IMR-90 (cell line): ENCODE measurements around the gene AQP12A. TPM values are rescaled to one million over a fixed set of nuclear protein-coding genes. Genes with fewer than 3 reads are reported as not detected.

Experiments
- ATAC-seq: fragments of 200-7000 bp; cut with Tn5 transposase; 2 replicates; pipeline ENCODE4 v1.9.1; 2020; ENCODE audit warnings: low read depth, mild to moderate bottlenecking, moderate library complexity
- BruUV-seq: library from RNA; stranded (reverse); fragments of 400-500 nt; replicated peaks from 2 replicates; lab custom pipeline; 2021; lab: Mats Ljungman, UMichigan
- CTCF ChIA-PET: fragments of 300-600 bp; formaldehyde crosslinking; extraction: SDS; loops from one replicate; lab custom pipeline; 2021; ENCODE audit warnings: antibody characterized with exemption; lab: Yijun Ruan, JAX
- POLR2A ChIA-PET: fragments of 300-600 bp; sonication (Branson Sonifier 250); formaldehyde crosslinking; loops from one replicate; lab custom pipeline; 2022; ENCODE audit warnings: antibody characterized with exemption; ENCODE audit not compliant: unreplicated experiment; lab: Charles Lee
- DNase-seq: peaks from one replicate; pipeline ENCODE4 v3.0.0; 2013
- H2AFZ ChIP-seq: replicated peaks from 2 replicates; pipeline ENCODE3; 2013; ENCODE audit warnings: low read length, mild to moderate bottlenecking; ENCODE audit not compliant: poor library complexity
- H2AK5ac ChIP-seq: 2 replicates; pipeline ENCODE4 v1.6.1; 2013; ENCODE audit warnings: low read depth, low read length, inconsistent platforms
- H2AK9ac ChIP-seq: replicated peaks from 2 replicates; pipeline ENCODE3; 2013; ENCODE audit warnings: mild to moderate bottlenecking, low read depth, low read length, moderate library complexity; ENCODE audit not compliant: poor library complexity
- H2BK120ac ChIP-seq: 2 replicates; pipeline ENCODE4 v1.6.1; 2013; ENCODE audit warnings: low read depth, low read length, inconsistent platforms
- H2BK15ac ChIP-seq: 3 replicates; pipeline ENCODE4 v1.6.1; 2013; ENCODE audit warnings: low read depth, low read length, inconsistent platforms
- H2BK20ac ChIP-seq: 2 replicates; pipeline ENCODE4 v1.6.1; 2013; ENCODE audit warnings: low read depth, mild to moderate bottlenecking, inconsistent platforms, low read length, moderate library complexity
- H2BK5ac ChIP-seq: 2 replicates; pipeline ENCODE4 v1.6.1; 2013; ENCODE audit warnings: mild to moderate bottlenecking, low read depth, low read length, inconsistent platforms; ENCODE audit not compliant: poor library complexity, severe bottlenecking
- H3K14ac ChIP-seq: replicated peaks from 2 replicates; pipeline ENCODE4 v1.6.1; 2013; ENCODE audit warnings: low read depth, low read length, inconsistent platforms
- H3K18ac ChIP-seq: 2 replicates; pipeline ENCODE4 v1.6.1; 2013; ENCODE audit warnings: low read depth, low read length, control low read depth
- H3K23ac ChIP-seq: 2 replicates; pipeline ENCODE4 v1.6.1; 2013; ENCODE audit warnings: low read depth, low read length, inconsistent platforms
- H3K27ac ChIP-seq: 2 replicates; pipeline ENCODE4 v1.5.1; 2013; ENCODE audit warnings: mild to moderate bottlenecking, control low read depth, low read length; ENCODE audit not compliant: insufficient read depth
- H3K27me3 ChIP-seq: 2 replicates; pipeline ENCODE4 v1.6.1; 2013; ENCODE audit warnings: low read length; ENCODE audit not compliant: control insufficient read depth, insufficient read depth
- H3K36me3 ChIP-seq: 2 replicates; pipeline ENCODE4 v1.6.1; 2013; ENCODE audit warnings: low read length, mixed read lengths; ENCODE audit not compliant: control insufficient read depth, insufficient read depth
- H3K4ac ChIP-seq: 2 replicates; pipeline ENCODE4 v1.6.1; 2013; ENCODE audit warnings: low read depth, low read length, inconsistent platforms
- H3K4me1 ChIP-seq: 2 replicates; pipeline ENCODE4 v1.6.1; 2013; ENCODE audit warnings: low read length, mixed read lengths; ENCODE audit not compliant: control insufficient read depth, insufficient read depth
- H3K4me2 ChIP-seq: 2 replicates; pipeline ENCODE4 v1.6.1; 2013; ENCODE audit warnings: low read depth, mild to moderate bottlenecking, control low read depth, low read length, moderate library complexity
- H3K4me3 ChIP-seq: 2 replicates; pipeline ENCODE4 v1.5.1; 2013; ENCODE audit warnings: low read depth, mild to moderate bottlenecking, control low read depth, low read length, moderate library complexity; ENCODE audit not compliant: insufficient read depth
- H3K56ac ChIP-seq: 2 replicates; pipeline ENCODE4 v1.6.1; 2013; ENCODE audit warnings: low read length, inconsistent platforms; ENCODE audit not compliant: insufficient read depth; ENCODE audit errors: extremely low read depth
- H3K79me1 ChIP-seq, 2 experiments: 2 replicates each; pipeline ENCODE4 v1.6.1; 2013; ENCODE audit warnings: low read length in 2 of 2, inconsistent platforms in 1 of 2, low read depth in 1 of 2
- H3K9ac ChIP-seq: 2 replicates; pipeline ENCODE4 v1.6.1; 2013; ENCODE audit warnings: low read depth, low read length, control low read depth
- H3K9me1 ChIP-seq: 2 replicates; pipeline ENCODE4 v1.6.1; 2013; ENCODE audit warnings: low read length, inconsistent platforms; ENCODE audit not compliant: insufficient read depth
- H3K9me3 ChIP-seq: 2 replicates; pipeline ENCODE4 v1.6.1; 2013; ENCODE audit warnings: low read length; ENCODE audit not compliant: control insufficient read depth, insufficient read depth
- H4K20me1 ChIP-seq: 2 replicates; pipeline ENCODE4 v1.6.1; 2013; ENCODE audit warnings: low read length, inconsistent platforms; ENCODE audit not compliant: insufficient read depth
- H4K5ac ChIP-seq: 2 replicates; pipeline ENCODE4 v1.6.1; 2013; ENCODE audit warnings: mild to moderate bottlenecking, low read depth, low read length, control low read depth
- H4K8ac ChIP-seq, 2 experiments: 2 replicates each; pipeline ENCODE4 v1.6.1; 2013; ENCODE audit warnings: low read depth in 2 of 2, low read length in 2 of 2, control low read depth in 1 of 2, inconsistent platforms in 1 of 2
- H4K91ac ChIP-seq: 2 replicates; pipeline ENCODE4 v1.6.1; 2013; ENCODE audit warnings: low read depth, low read length, inconsistent platforms; ENCODE audit not compliant: insufficient read depth
- CEBPB ChIP-seq: IDR thresholded peaks from 2 replicates; pipeline ENCODE4 v1.6.1; 2012; ENCODE audit warnings: low read depth, low read length, improper control_type of control experiment
- FOS ChIP-seq: fragments of 150-350 bp; IDR thresholded peaks from 2 replicates; pipeline ENCODE4 v1.6.1; 2016; ENCODE audit warnings: low read depth, low read length
- POLR2A ChIP-seq: IDR thresholded peaks from 2 replicates; pipeline ENCODE4 v1.6.1; 2012; ENCODE audit warnings: mild to moderate bottlenecking, low read depth, low read length
- RAD21 ChIP-seq: IDR thresholded peaks from 2 replicates; pipeline ENCODE4 v1.6.1; 2012; ENCODE audit warnings: low read length, improper control_type of control experiment
- RFX5 ChIP-seq: IDR thresholded peaks from 2 replicates; pipeline ENCODE4 v1.8.0; 2012; ENCODE audit warnings: low read depth, mild to moderate bottlenecking, low read length, moderate library complexity
- whole genome bisulfite sequencing, 2 experiments: methylation state at CpG; one replicate each; pipeline versions ENCODE4 v1.1.5 to v1.1.7; 2013; ENCODE audit warnings: missing lambda C conversion rate in 2 of 2; ENCODE audit not compliant: insufficient read length in 1 of 2; ENCODE audit errors: extremely low coverage in 2 of 2; 5-methylcytosine and 5-hydroxymethylcytosine counted together
- dilution Hi-C: fragments of 300-500 bp; cut with HindIII; formaldehyde crosslinking; loops from one replicate; pipeline ENCODE4 v1.14.3; 2018; ENCODE audit warnings: low sequenced_read_pairs; ENCODE audit not compliant: unreplicated experiment
- in situ Hi-C: fragments of 300-500 bp; cut with MboI; formaldehyde crosslinking; loops from 3 replicates; pipeline ENCODE4 v1.14.3; 2019; ENCODE audit warnings: low sequenced_read_pairs, inconsistent platforms, mixed read lengths
- intact Hi-C: fragments of 100-400 bp; cut with micrococcal nuclease; formaldehyde crosslinking; loops from 2 replicates; pipeline ENCODE4 v1.10.0; 2022
- polyA plus RNA-seq, 3 experiments: library from polyadenylated mRNA; depleted of rRNA; stranded (reverse); fragments of >200 nt; gene quantifications; 2 replicates each; pipeline ENCODE4 v1.2.3, GENCODE V29; 2012; ENCODE audit warnings: low replicate concordance in 1 of 3
- total RNA-seq: library from RNA; depleted of rRNA; stranded (reverse); fragments of >200 nt; gene quantifications from 2 replicates; pipeline ENCODE4 v1.2.3, GENCODE V29; 2012

AQP12A gene
- total and polyA plus RNA-seq, 2 of the 4 experiments (the other 2 are of a cell fraction), result not detected

GRCh38 chr2:240663546-240664190 is 28.0 kb upstream of the AQP12A start:
- Histone ChIP-seq H4K91ac (no peak overlapping the region), H3K4me3 (no peak overlapping the region), H3K23ac (no peak overlapping the region), H2BK120ac (no peak overlapping the region), H4K8ac (no peak overlapping the region), H3K27me3 (peaks cover 8% of the 10 kb centered on the region; the same call in 1 of the 2 replicates), H2AK9ac (no peak overlapping the region), H3K79me1 (no peaks in the 10 kb centered on the region), H3K9me3 (peaks cover 3% of the 10 kb centered on the region; the same call in 1 of the 2 replicates), H2AK5ac (no peak overlapping the region), H2BK20ac (no peak overlapping the region), H2BK5ac (no peak overlapping the region), H3K4me2 (no peak overlapping the region), H3K18ac (no peak overlapping the region), H3K14ac (no peak overlapping the region), H3K56ac (no peak overlapping the region), H4K5ac (no peak overlapping the region), H3K4me1 (no peaks in the 10 kb centered on the region), H3K27ac (no peak overlapping the region), H2BK15ac (no peak overlapping the region), H4K20me1 (no peaks in the 10 kb centered on the region), H3K9ac (no peak overlapping the region), H3K36me3 (no peaks in the 10 kb centered on the region), H3K4ac (no peak overlapping the region), H2AFZ (no peak overlapping the region), H3K9me1 (no peaks in the 10 kb centered on the region)
- no CpG with 5 or more reads among the region's 6 CpGs for WGBS, 2 experiments
- in situ Hi-C loops, result no loop called here
- ChIA-PET POLR2A (no interaction called here), CTCF (interaction anchor here (0.9 kb wide), 1 partner anchor 66 kb away, joined by 3 read pairs; no protein-coding TSS in a partner anchor)
- intact Hi-C loops, result loop anchor here (10.0 kb wide), 1 partner anchor 141 kb away; no protein-coding TSS in a partner anchor
- dilution Hi-C loops, result no loop called here
- TF ChIP-seq RAD21, result no peak
- no peak for TF ChIP-seq CEBPB
- TF ChIP-seq POLR2A, result no peak
- TF ChIP-seq FOS, result no peak
- TF ChIP-seq RFX5, result no peak
- ATAC-seq (no peak), DNase-seq (no peak)
- no TSS peak for BruUV-seq
